ENCODE data around the gene TEX2.

Gene TEX2

DNA sequence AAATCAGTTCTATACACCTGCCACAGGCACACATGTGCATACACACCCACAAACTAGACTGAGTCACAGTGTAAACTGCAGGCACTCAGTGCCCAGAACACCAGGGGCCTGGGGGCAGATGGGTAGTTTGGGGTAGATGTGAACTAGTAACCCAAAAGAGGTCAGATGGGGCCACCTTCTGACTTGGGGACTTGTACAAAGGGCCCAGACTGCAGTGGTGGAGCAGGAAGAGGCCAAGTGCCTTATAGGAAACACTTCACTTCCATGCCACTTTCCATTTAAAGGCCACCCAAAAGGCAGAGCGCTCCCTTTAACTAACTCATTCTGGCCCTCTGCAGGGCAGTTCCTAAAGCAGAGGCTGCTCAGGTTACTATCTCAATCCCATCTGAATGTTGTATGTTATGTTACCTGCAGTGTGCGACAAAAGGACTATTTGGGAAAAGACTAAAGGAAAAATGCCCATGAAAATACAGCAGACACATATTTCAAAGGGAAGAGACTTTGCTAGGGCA, 105.3 kb downstream of the TEX2 start:
- no peak for DNase-seq

- DNase-seq: no peak
Observed at GRCh38 chr17:64156670-64157069, 106.4 kb downstream of the TEX2 start.

DNA sequence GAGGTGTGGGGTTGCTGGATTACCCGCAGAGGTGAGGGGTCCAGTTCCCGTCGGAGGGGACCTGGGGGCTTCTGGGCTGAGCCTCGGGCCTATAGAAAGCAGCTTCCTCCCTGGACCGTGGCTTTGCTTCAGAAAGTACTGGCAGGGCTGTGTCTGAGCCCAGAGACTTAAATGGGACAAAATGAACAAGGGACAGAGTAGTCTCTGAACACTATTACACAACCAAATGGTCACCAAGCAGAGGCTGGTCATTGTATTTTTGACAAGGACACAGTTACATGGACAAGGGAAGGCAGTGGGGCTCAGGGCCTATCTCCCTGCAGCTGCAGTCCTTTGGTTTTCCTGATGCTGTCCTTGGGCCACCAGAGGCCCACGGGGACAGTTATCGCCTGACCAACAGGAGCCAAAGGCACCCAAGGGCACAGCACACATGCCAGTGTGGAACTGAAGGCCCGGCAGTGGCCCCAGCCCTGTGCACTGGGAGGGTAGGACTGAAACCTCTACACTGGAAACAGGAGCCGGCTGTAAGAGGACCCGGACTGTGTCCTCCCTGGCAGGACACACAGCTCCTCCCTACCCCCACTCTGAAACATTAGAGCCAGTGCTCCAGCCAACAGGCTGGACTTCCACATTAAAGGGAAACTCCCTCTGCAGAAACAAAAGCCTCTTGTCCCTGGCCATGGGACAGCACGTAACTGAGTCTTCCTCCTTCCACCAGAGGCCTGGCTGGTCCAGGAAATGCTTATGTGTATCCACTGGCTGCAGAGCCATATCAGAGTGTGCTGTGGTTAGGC, 107.1 kb downstream of the TEX2 start:
- DNase-seq: peak; percentile 74

DNA sequence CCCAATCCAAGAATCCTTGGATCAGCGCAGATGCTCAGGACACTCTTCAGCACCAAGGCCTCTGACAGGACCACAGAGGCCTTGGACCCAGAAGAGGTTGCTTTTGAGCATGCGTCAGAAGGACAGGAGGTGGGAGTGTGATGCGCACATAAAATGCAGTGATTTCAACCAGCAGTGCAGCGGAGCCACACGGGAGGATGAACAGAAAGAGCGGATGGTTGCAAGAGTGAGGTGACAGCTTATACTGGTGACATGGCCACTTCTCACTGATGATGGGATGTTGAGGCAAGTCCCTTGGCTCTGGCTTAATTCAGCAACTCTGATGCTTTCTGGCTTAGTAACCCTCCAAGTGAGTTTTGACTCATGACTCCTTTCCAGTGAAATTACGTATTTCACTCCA, 107.9 kb downstream of the TEX2 start:
- DNase-seq: no peak

GRCh38 chr17:64154717-64155116, 108.3 kb downstream of the TEX2 start:
- DNase-seq: no peak

- no peak for DNase-seq
Observed at GRCh38 chr17:64154313-64154695, 108.8 kb downstream of the TEX2 start.

- no peak for DNase-seq
Observed at GRCh38 chr17:64153565-64154312, 109.3 kb downstream of the TEX2 start.

- DNase-seq: no peak
Observed at GRCh38 chr17:64152428-64153125, 110.5 kb downstream of the TEX2 start.

DNA sequence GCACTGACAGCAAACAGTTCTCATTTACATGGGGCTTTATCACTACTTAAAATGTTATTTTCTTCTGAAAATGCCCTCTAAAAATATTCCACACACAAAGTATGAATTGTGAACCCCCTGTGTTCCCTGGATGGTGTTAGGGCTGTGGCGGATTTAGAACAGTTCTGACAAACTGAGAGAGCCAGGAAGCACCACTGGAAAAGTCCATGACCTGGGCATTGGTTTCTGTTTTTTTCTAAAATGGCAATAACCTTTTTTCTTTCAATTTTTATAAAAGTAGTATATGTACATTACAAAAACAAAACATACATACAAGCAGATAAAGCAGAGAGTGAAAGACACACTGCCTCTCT, 112.1 kb downstream of the TEX2 start:
- DNase-seq: no peak

GRCh38 chr17:64150237-64151015, 112.6 kb downstream of the TEX2 start:
- peak in 1 of 3 donors; percentile 44 for DNase-seq

- no peak for DNase-seq
Observed at GRCh38 chr17:64149196-64149595, 113.9 kb downstream of the TEX2 start.

DNA sequence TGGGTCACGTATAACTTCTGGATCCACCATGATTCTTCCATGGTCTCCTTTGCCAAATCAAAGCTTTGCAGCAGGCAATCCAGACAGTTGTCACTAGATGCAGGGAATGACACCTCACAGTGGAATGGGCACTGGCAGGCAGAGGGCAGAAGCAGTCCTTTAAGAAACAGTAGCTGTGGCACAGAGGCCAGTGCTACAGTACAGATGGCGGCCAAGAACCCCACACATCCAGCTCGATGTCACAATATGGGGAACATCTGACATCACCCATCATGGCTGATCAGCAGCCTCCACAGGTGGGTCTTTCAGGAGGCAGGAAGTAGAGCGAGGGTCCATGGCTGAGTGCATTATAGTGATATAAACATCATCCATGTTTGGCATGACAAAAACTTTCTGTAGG, 114.4 kb downstream of the TEX2 start:
- peak in 2 of 3 donors; percentile 29 to 37 for DNase-seq

GRCh38 chr17:64148017-64148631, 114.9 kb downstream of the TEX2 start:
- no peak for DNase-seq

DNA sequence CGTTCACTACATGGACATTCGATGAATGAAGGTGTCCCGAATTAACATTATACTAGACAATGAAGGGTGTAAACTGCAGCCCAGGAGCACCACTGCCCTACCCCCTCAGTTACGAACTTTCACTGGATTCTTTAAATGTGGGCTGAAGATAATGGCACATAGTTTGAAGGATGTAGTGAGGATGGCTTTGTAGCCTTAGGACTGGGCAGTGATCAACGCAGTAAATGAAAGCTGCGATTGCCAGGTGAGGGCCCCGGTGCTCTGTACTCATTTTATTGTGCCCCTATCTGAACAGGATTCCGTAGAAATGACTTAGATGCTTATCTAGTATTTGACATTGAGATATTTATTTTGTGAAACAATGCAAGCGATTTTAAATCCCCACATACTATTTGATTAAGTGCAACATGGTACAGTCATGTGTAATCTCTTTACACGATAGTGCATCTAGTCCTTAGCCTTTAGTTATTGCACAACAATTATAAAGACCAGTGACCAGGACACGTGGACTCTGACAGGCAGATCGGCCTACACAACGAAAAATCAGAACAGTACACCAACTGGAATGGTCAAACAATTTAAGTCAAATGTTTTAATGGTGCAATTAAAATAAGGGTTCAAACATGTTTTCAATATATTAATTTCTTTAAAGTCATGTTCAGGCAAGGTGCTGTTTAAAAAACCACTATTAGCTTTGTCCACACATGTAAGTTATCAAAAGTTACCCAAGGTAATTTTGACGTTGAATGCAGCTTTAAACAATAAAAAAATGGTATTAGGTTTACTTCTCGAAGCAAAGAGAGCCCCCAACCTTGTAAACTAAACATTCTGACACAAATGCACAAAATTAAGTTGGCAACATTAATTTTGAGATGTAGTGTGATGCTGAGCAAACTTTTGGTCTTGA, 115.7 kb downstream of the TEX2 start:
- peak in 2 of 3 donors; percentile 48 to 50 for DNase-seq

GRCh38 chr17:64146418-64147109, 116.5 kb downstream of the TEX2 start:
- DNase-seq: peak; percentile 46 to 60 (median 50)

DNA sequence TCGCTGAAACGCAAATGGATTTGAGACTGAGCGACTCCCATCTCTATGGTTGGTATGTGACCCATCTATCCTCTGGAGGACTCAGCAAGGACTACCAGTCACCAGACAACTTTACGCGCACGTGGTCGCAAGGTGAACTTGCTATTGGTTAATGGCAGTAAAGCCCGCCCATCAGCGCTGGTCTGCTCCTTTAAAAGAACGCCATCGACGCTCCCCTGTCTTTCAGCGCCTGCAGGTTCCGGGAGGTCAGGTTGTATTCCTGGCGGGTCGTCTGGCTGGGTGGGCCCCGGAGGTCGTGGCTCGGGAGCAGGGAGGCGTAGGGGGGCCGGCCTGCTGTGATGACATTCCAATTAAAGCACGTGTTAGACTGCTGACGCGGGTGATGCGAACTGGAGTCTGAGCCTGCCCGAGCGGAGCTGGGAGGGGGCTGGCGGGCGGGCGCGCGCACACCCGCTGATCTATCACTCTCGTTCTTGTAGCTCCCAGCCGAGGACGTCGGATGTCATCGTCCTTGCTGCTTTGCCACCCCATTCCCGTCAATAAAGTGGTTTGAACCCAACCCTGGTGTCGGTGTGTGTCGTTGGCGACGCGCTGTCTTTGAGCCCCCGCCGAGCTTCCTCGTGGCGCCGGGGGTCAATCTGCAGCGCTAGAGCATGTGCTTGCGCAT, 117.2 kb downstream of the TEX2 start:
- DNase-seq: peak; percentile 96 to 100 (median 99)

DNA sequence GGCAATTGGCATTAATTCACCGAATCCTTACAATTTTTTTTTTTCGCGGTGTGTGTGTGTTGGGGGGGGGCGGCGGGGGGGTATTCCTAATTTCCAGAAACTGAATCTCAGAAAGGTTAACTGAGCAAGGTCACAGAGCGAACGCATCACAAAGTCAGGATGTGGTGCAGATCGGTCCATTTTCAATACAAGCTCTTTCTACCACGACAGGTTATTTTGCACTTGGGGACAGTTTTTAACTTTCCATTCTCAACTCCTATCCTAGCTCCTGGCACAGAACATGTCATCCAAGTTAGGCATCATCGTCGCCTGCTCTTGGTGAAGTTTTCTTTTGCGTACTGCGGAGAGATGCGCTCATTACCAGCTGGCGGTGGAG, 117.7 kb downstream of the TEX2 start:
- no peak for DNase-seq

- DNase-seq: no peak
Observed at GRCh38 chr17:64139542-64139941, 123.5 kb downstream of the TEX2 start.

- DNase-seq: no peak
Observed at GRCh38 chr17:64138441-64138840, 124.6 kb downstream of the TEX2 start.

- no peak for DNase-seq
Observed at GRCh38 chr17:64135000-64135399, 128.1 kb downstream of the TEX2 start.
